Uterus (tissue), 2 donors: Measurements from ENCODE around the gene BTBD17.

Experiments used
- POLR2A ChIP-seq, 2 donors: fragments of 450-650 bp; IDR thresholded peaks; one replicate each; pipeline ENCODE4 v1.6.1; 2016; ENCODE audit warnings: antibody characterized with exemption in 2 of 2, mild to moderate bottlenecking in 1 of 2, moderate library complexity in 1 of 2
- TF ChIP-seq, protein P1 (sequence below), 4 experiments: fragments of 200-600 bp in 2 of 4; fragments of 450-650 bp in 2 of 4; sonication (generic) in 2 of 4; IDR thresholded peaks; one replicate each; pipeline ENCODE4 v1.5.1; 2016 to 2019; ENCODE audit warnings: antibody characterized with exemption in 4 of 4, mild to moderate bottlenecking in 2 of 4, moderate library complexity in 1 of 4

- TF ChIP-seq, protein P1, sequence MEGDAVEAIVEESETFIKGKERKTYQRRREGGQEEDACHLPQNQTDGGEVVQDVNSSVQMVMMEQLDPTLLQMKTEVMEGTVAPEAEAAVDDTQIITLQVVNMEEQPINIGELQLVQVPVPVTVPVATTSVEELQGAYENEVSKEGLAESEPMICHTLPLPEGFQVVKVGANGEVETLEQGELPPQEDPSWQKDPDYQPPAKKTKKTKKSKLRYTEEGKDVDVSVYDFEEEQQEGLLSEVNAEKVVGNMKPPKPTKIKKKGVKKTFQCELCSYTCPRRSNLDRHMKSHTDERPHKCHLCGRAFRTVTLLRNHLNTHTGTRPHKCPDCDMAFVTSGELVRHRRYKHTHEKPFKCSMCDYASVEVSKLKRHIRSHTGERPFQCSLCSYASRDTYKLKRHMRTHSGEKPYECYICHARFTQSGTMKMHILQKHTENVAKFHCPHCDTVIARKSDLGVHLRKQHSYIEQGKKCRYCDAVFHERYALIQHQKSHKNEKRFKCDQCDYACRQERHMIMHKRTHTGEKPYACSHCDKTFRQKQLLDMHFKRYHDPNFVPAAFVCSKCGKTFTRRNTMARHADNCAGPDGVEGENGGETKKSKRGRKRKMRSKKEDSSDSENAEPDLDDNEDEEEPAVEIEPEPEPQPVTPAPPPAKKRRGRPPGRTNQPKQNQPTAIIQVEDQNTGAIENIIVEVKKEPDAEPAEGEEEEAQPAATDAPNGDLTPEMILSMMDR (IDR thresholded peaks at IDR 0.05), result no peak
- TF ChIP-seq POLR2A (IDR thresholded peaks at IDR 0.05), result no peak
Observed at GRCh38 chr17:74396567-74396966, 34.9 kb upstream of the BTBD17 start.
